Measurements from ENCODE around the gene RRP15. TPM values are rescaled to one million over a fixed set of nuclear protein-coding genes. Genes with fewer than 3 reads are reported as not detected.

Gene RRP15
- total RNA-seq, 1 donor from 2014 or later: 28.4 TPM

GRCh38 chr1:218249338-218250140 is 35.6 kb upstream of the RRP15 start:
- no peaks in the 10 kb centered on the region for H3K4me1 ChIP-seq (ENCODE audit: insufficient read depth, low read length)
- no peak overlapping the region for H2AFZ ChIP-seq (ENCODE audit: low read depth, low read length)
- H3K36me3 ChIP-seq (ENCODE audit: insufficient read depth, low read length): no peaks in the 10 kb centered on the region
- no peak for TF ChIP-seq CTCF (IDR thresholded peaks at IDR 0.05; ENCODE audit: insufficient read depth, low read depth, low read length)
- no peak for TF ChIP-seq EZH2 (IDR thresholded peaks at IDR 0.05; ENCODE audit: insufficient read depth, low read length)
- no peak overlapping the region for H3K4me3 Mint-ChIP-seq (ENCODE audit: unreplicated experiment)
- no peaks in the 10 kb centered on the region for H3K4me1 Mint-ChIP-seq (ENCODE audit: low read depth, unreplicated experiment)
- H4K20me1 ChIP-seq (ENCODE audit: insufficient read depth, low read length): no peaks in the 10 kb centered on the region
- H3K79me2 ChIP-seq (ENCODE audit: insufficient read depth, low read length): no peaks in the 10 kb centered on the region
- H3K27me3 Mint-ChIP-seq (ENCODE audit: low read depth, unreplicated experiment): no peaks in the 10 kb centered on the region
- no peak overlapping the region for H3K27ac ChIP-seq (ENCODE audit: low read depth, low read length)
- no peak overlapping the region for H3K4me3 ChIP-seq (ENCODE audit: insufficient read depth, low read depth, low read length)
- no peaks in the 10 kb centered on the region for H3K27me3 ChIP-seq (ENCODE audit: insufficient read depth, low read length)
- no peaks in the 10 kb centered on the region for H3K36me3 Mint-ChIP-seq (ENCODE audit: low read depth, unreplicated experiment)
- no peak overlapping the region for H3K9ac ChIP-seq (ENCODE audit: low read length)
- no peak overlapping the region for H3K4me2 ChIP-seq (ENCODE audit: low read length)
- FAIRE-seq: no peak
- no peaks in the 10 kb centered on the region for H3K9me3 ChIP-seq (ENCODE audit: insufficient read depth, low read depth, low read length)
- no peaks in the 10 kb centered on the region for H3K9me3 Mint-ChIP-seq (ENCODE audit: unreplicated experiment)
- no peak overlapping the region for H3K27ac Mint-ChIP-seq (ENCODE audit: unreplicated experiment)
- DNase-seq (ENCODE audit: low read depth): no peak

GRCh38 chr1:218250492-218250891 is 34.6 kb upstream of the RRP15 start:
- no peak overlapping the region for H2AFZ ChIP-seq (ENCODE audit: low read depth, low read length)
- H3K27ac ChIP-seq (ENCODE audit: low read depth, low read length): no peak overlapping the region
- no peaks in the 10 kb centered on the region for H3K36me3 ChIP-seq (ENCODE audit: insufficient read depth, low read length)
- no peak overlapping the region for H3K4me3 Mint-ChIP-seq (ENCODE audit: unreplicated experiment)
- no peaks in the 10 kb centered on the region for H3K9me3 ChIP-seq (ENCODE audit: insufficient read depth, low read depth, low read length)
- no peak overlapping the region for H3K9ac ChIP-seq (ENCODE audit: low read length)
- no peaks in the 10 kb centered on the region for H3K9me3 Mint-ChIP-seq (ENCODE audit: unreplicated experiment)
- H3K4me2 ChIP-seq (ENCODE audit: low read length): no peak overlapping the region
- no peaks in the 10 kb centered on the region for H3K27me3 Mint-ChIP-seq (ENCODE audit: low read depth, unreplicated experiment)
- H3K36me3 Mint-ChIP-seq (ENCODE audit: low read depth, unreplicated experiment): no peaks in the 10 kb centered on the region
- no peaks in the 10 kb centered on the region for H3K4me1 Mint-ChIP-seq (ENCODE audit: low read depth, unreplicated experiment)
- no peaks in the 10 kb centered on the region for H3K27me3 ChIP-seq (ENCODE audit: insufficient read depth, low read length)
- no peaks in the 10 kb centered on the region for H3K4me1 ChIP-seq (ENCODE audit: insufficient read depth, low read length)
- no peaks in the 10 kb centered on the region for H4K20me1 ChIP-seq (ENCODE audit: insufficient read depth, low read length)
- TF ChIP-seq EZH2 (IDR thresholded peaks at IDR 0.05; ENCODE audit: insufficient read depth, low read length) (no peak), CTCF (IDR thresholded peaks at IDR 0.05; ENCODE audit: insufficient read depth, low read depth, low read length) (no peak)
- H3K79me2 ChIP-seq (ENCODE audit: insufficient read depth, low read length): no peaks in the 10 kb centered on the region
- no peak overlapping the region for H3K4me3 ChIP-seq (ENCODE audit: insufficient read depth, low read depth, low read length)
- H3K27ac Mint-ChIP-seq (ENCODE audit: unreplicated experiment): no peak overlapping the region
- FAIRE-seq (no peak), DNase-seq (ENCODE audit: low read depth) (no peak)

- H3K9me3 Mint-ChIP-seq (ENCODE audit: unreplicated experiment): no peaks in the 10 kb centered on the region
- Histone ChIP-seq H4K20me1 (ENCODE audit: insufficient read depth, low read length) (no peaks in the 10 kb centered on the region), H3K27ac (ENCODE audit: low read depth, low read length) (no peak overlapping the region), H3K27me3 (ENCODE audit: insufficient read depth, low read length) (no peaks in the 10 kb centered on the region), H3K9ac (ENCODE audit: low read length) (no peak overlapping the region), H3K36me3 (ENCODE audit: insufficient read depth, low read length) (no peaks in the 10 kb centered on the region), H2AFZ (ENCODE audit: low read depth, low read length) (no peak overlapping the region), H3K9me3 (ENCODE audit: insufficient read depth, low read depth, low read length) (no peaks in the 10 kb centered on the region), H3K4me1 (ENCODE audit: insufficient read depth, low read length) (no peaks in the 10 kb centered on the region), H3K79me2 (ENCODE audit: insufficient read depth, low read length) (no peaks in the 10 kb centered on the region), H3K4me2 (ENCODE audit: low read length) (no peak overlapping the region), H3K4me3 (ENCODE audit: insufficient read depth, low read depth, low read length) (no peak overlapping the region)
- no peaks in the 10 kb centered on the region for H3K27me3 Mint-ChIP-seq (ENCODE audit: low read depth, unreplicated experiment)
- no peaks in the 10 kb centered on the region for H3K36me3 Mint-ChIP-seq (ENCODE audit: low read depth, unreplicated experiment)
- TF ChIP-seq EZH2 (IDR thresholded peaks at IDR 0.05; ENCODE audit: insufficient read depth, low read length) (no peak), CTCF (IDR thresholded peaks at IDR 0.05; ENCODE audit: insufficient read depth, low read depth, low read length) (no peak)
- no peak overlapping the region for H3K27ac Mint-ChIP-seq (ENCODE audit: unreplicated experiment)
- DNase-seq (ENCODE audit: low read depth) (no peak), FAIRE-seq (no peak)
- H3K4me3 Mint-ChIP-seq (ENCODE audit: unreplicated experiment): no peak overlapping the region
- H3K4me1 Mint-ChIP-seq (ENCODE audit: low read depth, unreplicated experiment): no peaks in the 10 kb centered on the region
Observed at GRCh38 chr1:218254296-218254946, 30.7 kb upstream of the RRP15 start.
